ENCODE data around the gene ABCA7.

ABCA7 gene

GRCh38 chr19:1084024-1084868 lies 44.3 kb downstream of the ABCA7 start:
- no peak for DNase-seq (ENCODE audit: low read depth)
- no peak overlapping the region for H3K4me3 ChIP-seq (replicated peaks; ENCODE audit: low read depth, low read length)
- no peak for TF ChIP-seq CTCF (IDR thresholded peaks at IDR 0.05; ENCODE audit: low read length, missing control alignments)

- no peak for DNase-seq (ENCODE audit: low read depth)
- no peak overlapping the region for H3K4me3 ChIP-seq (replicated peaks; ENCODE audit: low read depth, low read length)
- no peak for TF ChIP-seq CTCF (IDR thresholded peaks at IDR 0.05; ENCODE audit: low read length, missing control alignments)
Measured at GRCh38 chr19:1085053-1085658, 45.2 kb downstream of the ABCA7 start.

- H3K4me3 ChIP-seq (replicated peaks; ENCODE audit: low read depth, low read length) = no peak overlapping the region
- no peak for TF ChIP-seq CTCF (IDR thresholded peaks at IDR 0.05; ENCODE audit: low read length, missing control alignments)
- no peak for DNase-seq (ENCODE audit: low read depth)
Measured at GRCh38 chr19:1085676-1086442, 46.0 kb downstream of the ABCA7 start.

GRCh38 chr19:1086613-1087012 lies 46.7 kb downstream of the ABCA7 start:
- TF ChIP-seq CTCF (IDR thresholded peaks at IDR 0.05; ENCODE audit: low read length, missing control alignments) = no peak
- no peak for DNase-seq (ENCODE audit: low read depth)
- H3K4me3 ChIP-seq (replicated peaks; ENCODE audit: low read depth, low read length) = no peak overlapping the region

- no peak for TF ChIP-seq CTCF (IDR thresholded peaks at IDR 0.05; ENCODE audit: low read length, missing control alignments)
- H3K4me3 ChIP-seq (replicated peaks; ENCODE audit: low read depth, low read length) = no peak overlapping the region
- DNase-seq (ENCODE audit: low read depth) = no peak
Measured at GRCh38 chr19:1087813-1088415, 48.0 kb downstream of the ABCA7 start.

GRCh38 chr19:1088416-1089010 lies 48.6 kb downstream of the ABCA7 start:
- no peak overlapping the region for H3K4me3 ChIP-seq (replicated peaks; ENCODE audit: low read depth, low read length)
- no peak for DNase-seq (ENCODE audit: low read depth)
- TF ChIP-seq CTCF (IDR thresholded peaks at IDR 0.05; ENCODE audit: low read length, missing control alignments) = no peak
